Mucosa of rectum (tissue), 2 donors: Measurements from ENCODE around the gene APIP.

Experiments
- H3K27ac ChIP-seq, 2 donors: one replicate each; pipeline ENCODE4 v1.7.0; 2013; ENCODE audit warnings: inconsistent platforms in 2 of 2, low read depth in 2 of 2, low read length in 2 of 2
- H3K27me3 ChIP-seq, 2 donors: one replicate each; pipeline ENCODE4 v1.7.0; 2013; ENCODE audit warnings: low read length in 2 of 2; ENCODE audit not compliant: control insufficient read depth in 2 of 2, insufficient read depth in 2 of 2
- H3K36me3 ChIP-seq, 2 donors: one replicate each; pipeline ENCODE4 v1.7.0; 2013; ENCODE audit warnings: low read length in 2 of 2; ENCODE audit not compliant: control insufficient read depth in 2 of 2, insufficient read depth in 2 of 2
- H3K4me1 ChIP-seq, 2 donors: one replicate each; pipeline ENCODE4 v1.7.0; 2013; ENCODE audit warnings: low read length in 2 of 2, mild to moderate bottlenecking in 1 of 2; ENCODE audit not compliant: control insufficient read depth in 2 of 2, insufficient read depth in 2 of 2
- H3K4me3 ChIP-seq, 2 donors: one replicate each; pipeline ENCODE4 v1.7.0; 2013; ENCODE audit warnings: low read length in 2 of 2
- H3K9ac ChIP-seq, 2 donors: one replicate each; pipeline ENCODE4 v1.7.0; 2013; ENCODE audit warnings: low read length in 2 of 2, low read depth in 1 of 2, mild to moderate bottlenecking in 1 of 2
- H3K9me3 ChIP-seq, 2 donors: one replicate each; pipeline ENCODE4 v1.7.0; 2013; ENCODE audit warnings: low read length in 2 of 2; ENCODE audit not compliant: control insufficient read depth in 2 of 2
- donor health status: healthy.
- donor health status: Normal muscosa, but diverticular disease.

The APIP gene

GRCh38 chr11:34865261-34865660 is 50.9 kb downstream of the APIP start:
- no peak overlapping the region for H3K27ac ChIP-seq
- no peak overlapping the region for H3K4me3 ChIP-seq
- peaks cover 0 to 8% of the 10 kb centered on the region in 2 donors for H3K4me1 ChIP-seq
- H3K9ac ChIP-seq: no peak overlapping the region
- H3K9me3 ChIP-seq: no peaks in the 10 kb centered on the region
- no peaks in the 10 kb centered on the region for H3K36me3 ChIP-seq
- no peaks in the 10 kb centered on the region for H3K27me3 ChIP-seq

- Histone ChIP-seq H3K9me3 (no peaks in the 10 kb centered on the region), H3K4me1 (peaks cover 0 to 8% of the 10 kb centered on the region in 2 donors), H3K9ac (no peak overlapping the region), H3K27ac (no peak overlapping the region), H3K4me3 (no peak overlapping the region), H3K36me3 (no peaks in the 10 kb centered on the region), H3K27me3 (no peaks in the 10 kb centered on the region)
Measured at GRCh38 chr11:34864424-34864823, 51.8 kb downstream of the APIP start.

- no peaks in the 10 kb centered on the region for H3K27me3 ChIP-seq
- peaks cover 0 to 8% of the 10 kb centered on the region in 2 donors for H3K4me1 ChIP-seq
- H3K9me3 ChIP-seq: no peaks in the 10 kb centered on the region
- H3K27ac ChIP-seq: no peak overlapping the region
- H3K9ac ChIP-seq: no peak overlapping the region
- H3K36me3 ChIP-seq: no peaks in the 10 kb centered on the region
- no peak overlapping the region for H3K4me3 ChIP-seq
Measured at GRCh38 chr11:34863048-34863447, 53.1 kb downstream of the APIP start.

GRCh38 chr11:34860518-34860917 is 55.7 kb downstream of the APIP start:
- H3K9ac ChIP-seq: no peak overlapping the region
- H3K4me1 ChIP-seq: peaks cover 0 to 18% of the 10 kb centered on the region in 2 donors
- H3K9me3 ChIP-seq: no peaks in the 10 kb centered on the region
- no peak overlapping the region for H3K4me3 ChIP-seq
- H3K36me3 ChIP-seq: no peaks in the 10 kb centered on the region
- H3K27ac ChIP-seq: no peak overlapping the region
- H3K27me3 ChIP-seq: no peaks in the 10 kb centered on the region

GRCh38 chr11:34860034-34860433 is 56.1 kb downstream of the APIP start:
- no peaks in the 10 kb centered on the region for H3K27me3 ChIP-seq
- H3K4me1 ChIP-seq: peaks cover 0 to 15% of the 10 kb centered on the region in 2 donors
- no peak overlapping the region for H3K9ac ChIP-seq
- H3K9me3 ChIP-seq: no peaks in the 10 kb centered on the region
- H3K36me3 ChIP-seq: no peaks in the 10 kb centered on the region
- no peak overlapping the region for H3K4me3 ChIP-seq
- no peak overlapping the region for H3K27ac ChIP-seq

- no peaks in the 10 kb centered on the region for H3K36me3 ChIP-seq
- no peaks in the 10 kb centered on the region for H3K27me3 ChIP-seq
Measured at GRCh38 chr11:34859496-34859895, 56.7 kb downstream of the APIP start.

GRCh38 chr11:34857463-34857862 is 58.7 kb downstream of the APIP start:
- Histone ChIP-seq H3K27ac (no peak overlapping the region), H3K4me1 (peaks cover 6 to 23% of the 10 kb centered on the region in 2 donors)

More at GRCh38 chr11:34859496-34859895, 56.7 kb downstream of the APIP start:
- Histone ChIP-seq H3K4me3 (no peak overlapping the region), H3K9me3 (no peaks in the 10 kb centered on the region), H3K27ac (no peak overlapping the region), H3K9ac (no peak overlapping the region), H3K4me1 (peaks cover 2 to 16% of the 10 kb centered on the region in 2 donors)

GRCh38 chr11:34856251-34856650 is 59.9 kb downstream of the APIP start:
- H3K27ac ChIP-seq: peak overlapping the region; percentile 86 to 91

More at GRCh38 chr11:34857463-34857862, 58.7 kb downstream of the APIP start:
- no peak overlapping the region for H3K9ac ChIP-seq
- H3K27me3 ChIP-seq: no peaks in the 10 kb centered on the region
- H3K36me3 ChIP-seq: no peaks in the 10 kb centered on the region
- no peaks in the 10 kb centered on the region for H3K9me3 ChIP-seq
- no peak overlapping the region for H3K4me3 ChIP-seq

GRCh38 chr11:34855754-34856095 is 60.5 kb downstream of the APIP start:
- Histone ChIP-seq H3K36me3 (no peaks in the 10 kb centered on the region), H3K27ac (peak overlapping the region; percentile 86 to 91), H3K4me3 (peak overlapping the region in 1 of 2 donors; percentile 14), H3K9me3 (no peaks in the 10 kb centered on the region), H3K9ac (peak overlapping the region in 1 of 2 donors; percentile 55), H3K27me3 (no peaks in the 10 kb centered on the region), H3K4me1 (peaks cover 8 to 26% of the 10 kb centered on the region in 2 donors)

More at GRCh38 chr11:34856251-34856650, 59.9 kb downstream of the APIP start:
- Histone ChIP-seq H3K9me3 (no peaks in the 10 kb centered on the region), H3K4me1 (peaks cover 6 to 23% of the 10 kb centered on the region in 2 donors), H3K4me3 (peak overlapping the region in 1 of 2 donors; percentile 14), H3K27me3 (no peaks in the 10 kb centered on the region), H3K9ac (peak overlapping the region in 1 of 2 donors; percentile 4), H3K36me3 (no peaks in the 10 kb centered on the region)

GRCh38 chr11:34855021-34855753 is 61.0 kb downstream of the APIP start:
- Histone ChIP-seq H3K9ac (peak overlapping the region in 1 of 2 donors; percentile 55), H3K27ac (peak overlapping the region; percentile 86 to 91), H3K4me3 (peak overlapping the region in 1 of 2 donors; percentile 14), H3K9me3 (no peaks in the 10 kb centered on the region), H3K36me3 (no peaks in the 10 kb centered on the region), H3K27me3 (no peaks in the 10 kb centered on the region), H3K4me1 (peaks cover 12 to 30% of the 10 kb centered on the region in 2 donors)
